Hematopoietic multipotent progenitor cell treated with erythropoietin and hydrocortisone succinate and interleukin-3 and kit ligand, for 4 days (in vitro differentiated cells): ENCODE data around the gene CD81.

Experiments used
- DNase-seq: peaks from one replicate; pipeline ENCODE4 v3.0.0-alpha.2; 2015

The CD81 gene

GRCh38 chr11:2423157-2424025 lies 46.3 kb downstream of the CD81 start:
- DNase-seq, result no peak

- DNase-seq, result no peak
Measured at GRCh38 chr11:2424811-2425495, 47.8 kb downstream of the CD81 start.

GRCh38 chr11:2425506-2425905 lies 48.4 kb downstream of the CD81 start:
- no peak for DNase-seq

GRCh38 chr11:2426221-2426620 lies 49.1 kb downstream of the CD81 start:
- DNase-seq, result no peak

GRCh38 chr11:2426826-2427521 lies 49.9 kb downstream of the CD81 start:
- no peak for DNase-seq

- no peak for DNase-seq
Measured at GRCh38 chr11:2427721-2428321, 50.7 kb downstream of the CD81 start.

- peak; percentile 86 for DNase-seq
Measured at GRCh38 chr11:2428322-2428795, 51.2 kb downstream of the CD81 start.

GRCh38 chr11:2431395-2431794 lies 54.3 kb downstream of the CD81 start:
- no peak for DNase-seq

- no peak for DNase-seq
Measured at GRCh38 chr11:2432171-2432621, 55.1 kb downstream of the CD81 start.

GRCh38 chr11:2432628-2433071 lies 55.5 kb downstream of the CD81 start:
- no peak for DNase-seq

- no peak for DNase-seq
Measured at GRCh38 chr11:2433106-2433925, 56.2 kb downstream of the CD81 start.

- no peak for DNase-seq
Measured at GRCh38 chr11:2434008-2434407, 56.9 kb downstream of the CD81 start.

GRCh38 chr11:2434506-2435255 lies 57.6 kb downstream of the CD81 start:
- no peak for DNase-seq

GRCh38 chr11:2435288-2436012 lies 58.3 kb downstream of the CD81 start:
- DNase-seq, result no peak

GRCh38 chr11:2436013-2436520 lies 59.0 kb downstream of the CD81 start:
- no peak for DNase-seq

GRCh38 chr11:2436521-2437031 lies 59.5 kb downstream of the CD81 start:
- no peak for DNase-seq

GRCh38 chr11:2437516-2437915 lies 60.4 kb downstream of the CD81 start:
- no peak for DNase-seq

- DNase-seq, result no peak
Measured at GRCh38 chr11:2439820-2440219, 62.7 kb downstream of the CD81 start.

GRCh38 chr11:2440646-2441045 lies 63.5 kb downstream of the CD81 start:
- peak; percentile 58 for DNase-seq

GRCh38 chr11:2441171-2441570 lies 64.1 kb downstream of the CD81 start:
- DNase-seq, result no peak
